ENCODE results near the gene CCDC74A.
"Not testable (repeated sequence)": the region's sequence is repeated elsewhere in the genome, so short reads cannot be mapped to it uniquely, and the experiment has no call there.

The CCDC74A gene

GRCh38 chr2:131527131-131528001 is at the start of gene CCDC74A:
Gene CCDC74A, plus strand, starts transcription at chr2:131527888. Its CDS starts 83 bp downstream, at chr2:131527971.
- peak; percentile 83 for DNase-seq

GRCh38 chr2:131478074-131478849 is 49.4 kb upstream of the CCDC74A start:
- not testable (repeated sequence) for DNase-seq

DNA sequence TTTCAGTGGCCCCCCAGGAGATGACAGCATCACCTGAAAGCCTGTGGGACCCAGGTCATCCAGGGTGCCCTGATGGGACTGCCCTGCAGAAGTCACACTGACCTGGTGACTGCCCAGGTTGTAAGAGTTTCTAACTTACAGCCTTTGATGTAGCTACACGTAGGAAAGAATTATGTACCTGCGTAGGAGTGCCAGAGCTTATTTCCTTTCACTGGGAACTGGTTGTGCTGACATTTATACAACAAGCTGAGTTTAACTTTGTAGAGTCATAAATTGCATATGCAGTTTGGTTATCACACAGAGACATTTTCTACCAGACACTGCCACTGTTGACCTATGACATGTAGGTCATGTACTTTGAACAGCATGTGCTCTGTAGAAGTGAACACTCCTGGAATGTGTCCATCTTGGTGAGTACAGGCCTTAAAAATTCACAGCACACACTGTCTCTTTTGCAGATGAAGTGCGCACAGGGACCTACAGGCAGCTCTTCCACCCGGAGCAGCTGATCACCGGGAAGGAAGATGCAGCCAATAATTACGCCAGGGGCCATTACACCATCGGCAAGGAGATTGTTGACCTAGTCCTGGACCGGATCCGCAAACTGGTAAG is 48.7 kb upstream of the CCDC74A start:
- DNase-seq = not testable (repeated sequence)

- not testable (repeated sequence) for DNase-seq
Observed at GRCh38 chr2:131480351-131480750, 47.3 kb upstream of the CCDC74A start.

GRCh38 chr2:131482506-131483155 is 45.1 kb upstream of the CCDC74A start:
- DNase-seq = not testable (repeated sequence)

- peak; percentile 2 for DNase-seq
Observed at GRCh38 chr2:131483981-131484820, 43.5 kb upstream of the CCDC74A start.

DNA sequence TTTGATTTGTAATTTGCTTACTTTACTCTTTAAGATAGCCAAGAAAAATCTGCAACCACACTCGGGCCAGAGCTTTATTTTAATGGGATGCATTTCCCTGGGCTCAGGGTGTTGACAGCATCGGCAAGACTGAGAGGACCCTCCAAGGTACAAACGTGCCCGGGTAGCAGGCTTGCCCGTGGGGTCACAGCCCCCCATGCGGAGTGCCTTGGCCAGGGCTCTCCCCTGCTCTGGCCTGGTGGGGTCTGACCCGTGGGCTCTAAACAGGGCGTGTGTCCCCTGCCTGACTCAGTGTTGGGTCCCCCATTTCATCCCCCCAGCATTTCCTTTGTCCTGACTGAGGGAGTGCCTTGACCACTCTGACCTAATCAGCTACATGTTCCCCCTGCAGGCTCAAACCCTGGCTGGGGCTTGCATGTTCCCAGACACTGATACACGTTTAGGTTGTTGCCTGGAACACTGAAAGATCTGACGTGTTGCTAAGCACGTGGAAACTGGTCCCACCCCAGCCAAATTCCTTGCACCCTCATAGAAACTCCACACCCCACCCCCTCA is 42.7 kb upstream of the CCDC74A start:
- not testable (repeated sequence) for DNase-seq

DNA sequence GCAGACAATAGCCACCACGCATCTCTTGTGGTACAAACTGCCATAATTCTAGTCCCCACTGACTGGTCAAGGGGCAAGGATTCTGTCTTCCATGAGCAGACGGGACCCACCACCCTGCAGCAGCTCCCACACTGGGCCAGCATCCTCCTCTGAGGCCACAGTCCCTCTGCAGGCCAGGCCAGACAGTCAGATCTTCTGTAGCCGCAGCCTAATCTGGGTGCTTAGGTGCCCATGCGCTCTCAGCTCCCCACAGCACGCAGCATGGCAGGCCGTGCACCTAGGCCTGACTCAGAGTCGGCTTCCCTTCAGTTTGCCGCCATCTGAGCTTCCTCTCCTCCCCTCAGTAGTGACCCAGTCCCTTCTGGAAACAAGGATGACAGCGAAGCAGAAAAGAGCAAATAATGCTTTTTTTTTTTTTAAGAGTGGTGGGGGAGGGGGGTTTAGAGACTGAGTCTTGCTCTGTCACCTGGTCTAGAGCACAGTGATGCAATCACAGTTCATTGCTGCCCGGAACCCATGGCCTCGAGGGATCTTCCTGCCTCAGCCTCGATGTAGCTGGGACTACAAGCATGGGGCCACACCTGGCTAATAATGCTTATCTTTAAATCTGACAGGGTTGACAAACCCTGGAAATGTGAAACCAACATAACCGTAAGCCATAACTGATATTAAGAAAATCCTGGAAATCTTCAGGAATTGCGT is 41.3 kb upstream of the CCDC74A start:
- DNase-seq = peak; percentile 10

- no peak for DNase-seq
Observed at GRCh38 chr2:131488306-131489205, 39.1 kb upstream of the CCDC74A start.

DNA sequence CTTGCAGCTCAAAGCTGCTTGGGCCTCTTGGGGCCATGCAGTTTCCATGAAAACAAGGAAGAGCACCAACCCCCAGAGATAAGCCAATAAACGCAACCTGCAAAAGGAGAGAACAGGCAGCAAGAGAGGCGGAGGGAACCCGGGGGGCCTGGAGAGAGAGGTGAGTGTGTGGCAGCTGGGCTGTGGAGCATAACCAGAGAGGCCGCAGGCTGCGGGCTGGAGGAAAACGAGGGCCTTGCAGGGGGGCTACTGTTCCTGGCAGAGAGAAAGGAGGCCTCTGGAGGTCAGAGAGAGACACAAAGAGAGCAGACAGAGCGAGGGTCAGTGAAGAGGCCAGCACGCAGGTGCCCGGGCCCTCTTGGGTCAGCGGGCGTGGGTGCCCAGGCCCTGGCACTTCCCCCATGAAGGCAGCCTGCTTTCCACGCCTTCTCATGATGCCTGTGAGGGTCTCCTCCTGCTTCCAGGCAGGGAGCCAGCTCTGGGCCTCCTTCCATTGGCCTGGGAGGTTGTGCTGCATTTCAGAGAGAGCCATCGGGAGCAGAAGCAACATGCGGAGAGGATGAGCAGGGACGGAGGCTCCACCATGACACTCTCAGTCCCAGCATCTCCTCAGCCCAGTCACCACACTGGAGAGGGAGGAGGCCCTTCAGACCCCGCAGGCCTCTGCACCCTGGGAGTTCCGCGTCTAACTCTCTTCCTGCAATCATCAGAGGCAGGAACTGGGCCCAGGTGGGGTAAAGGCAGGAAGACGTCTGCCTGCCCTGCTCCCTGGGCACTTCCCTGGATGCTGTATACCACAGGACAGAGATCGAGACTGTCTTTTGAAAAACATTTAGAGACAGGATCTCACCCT is 36.8 kb upstream of the CCDC74A start:
- DNase-seq = peak; percentile 37

DNA sequence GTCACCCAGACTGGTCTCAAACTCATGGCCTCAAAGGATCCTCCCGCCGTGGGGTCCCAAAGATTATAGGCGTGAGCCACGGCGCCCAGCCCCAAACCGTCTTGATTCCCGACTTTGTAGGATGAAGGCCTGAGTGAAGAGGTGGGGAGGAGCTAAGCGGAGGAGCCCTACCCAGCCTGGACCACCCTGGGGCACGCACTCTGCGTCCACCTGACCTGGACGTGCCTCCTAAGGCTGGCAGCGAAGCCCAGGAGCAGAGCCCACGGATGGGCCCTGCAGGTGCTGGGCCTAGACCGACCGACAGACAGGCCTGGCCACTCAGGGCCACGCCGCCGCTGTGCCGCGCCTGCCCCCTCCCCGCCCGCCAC is 36.2 kb upstream of the CCDC74A start:
- DNase-seq = peak; percentile 29

DNA sequence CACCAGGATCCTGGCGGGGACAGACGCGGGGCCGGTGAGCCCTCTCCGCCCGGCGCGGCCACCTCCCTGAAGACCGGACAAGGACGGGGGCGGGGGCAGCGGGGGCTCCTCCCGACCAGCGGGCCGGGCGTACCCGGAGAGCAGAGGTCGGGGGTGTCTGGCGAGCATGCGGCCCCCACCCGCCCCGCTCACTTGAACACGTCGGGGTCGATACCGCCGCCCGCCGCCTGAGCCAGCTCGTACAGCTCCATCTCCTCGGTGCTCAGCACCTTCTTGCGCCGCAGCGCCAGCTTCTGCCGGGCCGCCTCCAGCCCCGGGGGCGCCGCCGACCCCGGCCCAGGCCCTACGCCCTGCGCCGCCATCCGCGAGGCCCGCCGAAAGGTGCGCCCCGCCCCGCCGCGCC is 35.7 kb upstream of the CCDC74A start, which contains the start of gene MZT2A:
Gene MZT2A (minus strand): TSS at position 383 of the 403 bp plus-strand sequence. CDS start 21 bp downstream, at position 362.
- DNase-seq = not testable (repeated sequence)

GRCh38 chr2:131492418-131493198 is 35.1 kb upstream of the CCDC74A start:
- peak; percentile 96 for DNase-seq

GRCh38 chr2:131493199-131493968 is 34.3 kb upstream of the CCDC74A start:
- peak; percentile 50 for DNase-seq

GRCh38 chr2:131495506-131495905 is 32.2 kb upstream of the CCDC74A start:
- not testable (repeated sequence) for DNase-seq

- not testable (repeated sequence) for DNase-seq
Observed at GRCh38 chr2:131498321-131498973, 29.2 kb upstream of the CCDC74A start.

All from NCI-H69 (cell line).